Activated naive CD8-positive, alpha-beta T cell (primary cell): ENCODE results near the gene NMT1.

Experiments used
- H3K27ac Mint-ChIP-seq: one replicate; pipeline ENCODE4 v1.8.0; 2021; ENCODE audit warnings: mixed read lengths
- H3K27me3 Mint-ChIP-seq: one replicate; pipeline ENCODE4 v1.8.0; 2021; ENCODE audit warnings: mixed read lengths
- H3K36me3 Mint-ChIP-seq: one replicate; pipeline ENCODE4 v1.8.0; 2021; ENCODE audit warnings: mixed read lengths
- H3K4me1 Mint-ChIP-seq: one replicate; pipeline ENCODE4 v1.8.0; 2021; ENCODE audit warnings: low read depth, mixed read lengths
- H3K4me3 Mint-ChIP-seq: one replicate; pipeline ENCODE4 v1.8.0; 2021; ENCODE audit warnings: mild to moderate bottlenecking, mixed read lengths
- H3K9me3 Mint-ChIP-seq: one replicate; pipeline ENCODE4 v1.8.0; 2021; ENCODE audit warnings: low read depth, mixed read lengths

NMT1 gene

GRCh38 chr17:45101883-45102811 is 41.0 kb downstream of the NMT1 start:
- Mint-ChIP-seq H3K9me3 (no peaks in the 10 kb centered on the region), H3K36me3 (peaks cover 5% of the 10 kb centered on the region), H3K27ac (no peak overlapping the region), H3K27me3 (no peaks in the 10 kb centered on the region), H3K4me1 (peaks cover 2% of the 10 kb centered on the region), H3K4me3 (no peak overlapping the region)

- H3K27me3 Mint-ChIP-seq, result no peaks in the 10 kb centered on the region
Measured at GRCh38 chr17:45102856-45103255, 41.7 kb downstream of the NMT1 start.

GRCh38 chr17:45103269-45103795 is 42.2 kb downstream of the NMT1 start:
- H3K9me3 Mint-ChIP-seq, result no peaks in the 10 kb centered on the region
- H3K27ac Mint-ChIP-seq, result no peak overlapping the region
- peaks cover 3% of the 10 kb centered on the region for H3K36me3 Mint-ChIP-seq
- H3K27me3 Mint-ChIP-seq, result no peaks in the 10 kb centered on the region
- H3K4me1 Mint-ChIP-seq, result no peaks in the 10 kb centered on the region
- no peak overlapping the region for H3K4me3 Mint-ChIP-seq

More at GRCh38 chr17:45102856-45103255, 41.7 kb downstream of the NMT1 start:
- no peak overlapping the region for H3K4me3 Mint-ChIP-seq
- H3K27ac Mint-ChIP-seq, result no peak overlapping the region
- H3K9me3 Mint-ChIP-seq, result no peaks in the 10 kb centered on the region
- H3K36me3 Mint-ChIP-seq, result peaks cover 4% of the 10 kb centered on the region
- peaks cover under 1% of the 10 kb centered on the region for H3K4me1 Mint-ChIP-seq

- H3K9me3 Mint-ChIP-seq, result no peaks in the 10 kb centered on the region
- no peak overlapping the region for H3K27ac Mint-ChIP-seq
- peaks cover 3% of the 10 kb centered on the region for H3K36me3 Mint-ChIP-seq
- no peaks in the 10 kb centered on the region for H3K27me3 Mint-ChIP-seq
- H3K4me1 Mint-ChIP-seq, result no peaks in the 10 kb centered on the region
- H3K4me3 Mint-ChIP-seq, result no peak overlapping the region
Measured at GRCh38 chr17:45104029-45104428, 42.9 kb downstream of the NMT1 start.

GRCh38 chr17:45104497-45104896 is 43.4 kb downstream of the NMT1 start:
- Mint-ChIP-seq H3K36me3 (no peaks in the 10 kb centered on the region), H3K4me1 (no peaks in the 10 kb centered on the region), H3K27ac (no peak overlapping the region), H3K4me3 (no peak overlapping the region), H3K9me3 (no peaks in the 10 kb centered on the region), H3K27me3 (no peaks in the 10 kb centered on the region)

- Mint-ChIP-seq H3K36me3 (no peaks in the 10 kb centered on the region), H3K4me3 (no peak overlapping the region), H3K27ac (no peak overlapping the region), H3K4me1 (no peaks in the 10 kb centered on the region), H3K27me3 (no peaks in the 10 kb centered on the region), H3K9me3 (no peaks in the 10 kb centered on the region)
Measured at GRCh38 chr17:45104907-45105624, 43.9 kb downstream of the NMT1 start.

- Mint-ChIP-seq H3K27ac (no peak overlapping the region), H3K36me3 (no peaks in the 10 kb centered on the region), H3K27me3 (no peaks in the 10 kb centered on the region), H3K4me1 (no peaks in the 10 kb centered on the region), H3K9me3 (no peaks in the 10 kb centered on the region), H3K4me3 (no peak overlapping the region)
Measured at GRCh38 chr17:45106096-45106495, 45.0 kb downstream of the NMT1 start.

GRCh38 chr17:45106582-45106981 is 45.5 kb downstream of the NMT1 start:
- H3K27me3 Mint-ChIP-seq, result no peaks in the 10 kb centered on the region
- H3K36me3 Mint-ChIP-seq, result no peaks in the 10 kb centered on the region

GRCh38 chr17:45107293-45108010 is 46.3 kb downstream of the NMT1 start:
- Mint-ChIP-seq H3K4me3 (no peak overlapping the region), H3K9me3 (no peaks in the 10 kb centered on the region), H3K27me3 (no peaks in the 10 kb centered on the region), H3K27ac (no peak overlapping the region), H3K36me3 (no peaks in the 10 kb centered on the region), H3K4me1 (no peaks in the 10 kb centered on the region)

More at GRCh38 chr17:45106582-45106981, 45.5 kb downstream of the NMT1 start:
- Mint-ChIP-seq H3K9me3 (no peaks in the 10 kb centered on the region), H3K4me3 (no peak overlapping the region), H3K27ac (no peak overlapping the region), H3K4me1 (no peaks in the 10 kb centered on the region)

- Mint-ChIP-seq H3K4me3 (no peak overlapping the region), H3K27ac (no peak overlapping the region), H3K4me1 (no peaks in the 10 kb centered on the region), H3K27me3 (no peaks in the 10 kb centered on the region), H3K36me3 (no peaks in the 10 kb centered on the region), H3K9me3 (no peaks in the 10 kb centered on the region)
Measured at GRCh38 chr17:45108051-45108450, 46.9 kb downstream of the NMT1 start.

- Mint-ChIP-seq H3K4me1 (no peaks in the 10 kb centered on the region), H3K27me3 (no peaks in the 10 kb centered on the region), H3K4me3 (no peak overlapping the region), H3K36me3 (no peaks in the 10 kb centered on the region), H3K27ac (no peak overlapping the region), H3K9me3 (no peaks in the 10 kb centered on the region)
Measured at GRCh38 chr17:45108595-45109521, 47.7 kb downstream of the NMT1 start.

- no peak overlapping the region for H3K4me3 Mint-ChIP-seq
- no peaks in the 10 kb centered on the region for H3K9me3 Mint-ChIP-seq
- H3K27ac Mint-ChIP-seq, result no peak overlapping the region
- no peaks in the 10 kb centered on the region for H3K36me3 Mint-ChIP-seq
- no peaks in the 10 kb centered on the region for H3K27me3 Mint-ChIP-seq
- no peaks in the 10 kb centered on the region for H3K4me1 Mint-ChIP-seq
Measured at GRCh38 chr17:45110676-45111611, 49.8 kb downstream of the NMT1 start.

GRCh38 chr17:45111850-45112249 is 50.7 kb downstream of the NMT1 start:
- H3K4me3 Mint-ChIP-seq, result no peak overlapping the region
- no peaks in the 10 kb centered on the region for H3K27me3 Mint-ChIP-seq
- H3K9me3 Mint-ChIP-seq, result no peaks in the 10 kb centered on the region
- H3K36me3 Mint-ChIP-seq, result no peaks in the 10 kb centered on the region
- no peaks in the 10 kb centered on the region for H3K4me1 Mint-ChIP-seq
- H3K27ac Mint-ChIP-seq, result no peak overlapping the region
